K562 (cell line): Measurements from ENCODE around the gene MET. TPM values are rescaled to one million over a fixed set of nuclear protein-coding genes. Genes with fewer than 3 reads are reported as not detected.
A peak's percentile ranks its signal among the peaks of the same experiment; 100 is the strongest.

Experiments
- CBX2 ChIP-seq: fragments of 200-600 bp; sonication (generic); IDR thresholded peaks from one replicate; pipeline ENCODE4 v1.6.1; 2012; ENCODE audit warnings: mild to moderate bottlenecking, low read length, inconsistent platforms; ENCODE audit not compliant: insufficient read depth, poor library complexity, severe bottlenecking
- CEBPB ChIP-seq: fragments of 450-650 bp; IDR thresholded peaks from 2 replicates; pipeline ENCODE4 v1.6.1; 2016; ENCODE audit warnings: missing genetic modification characterization, missing compliant biosample characterization
- CGGBP1 ChIP-seq: fragments of 250-450 bp; sonication (Bioruptor Pico); IDR thresholded peaks from 2 replicates; pipeline ENCODE4 v1.9.0; 2021; ENCODE audit warnings: mild to moderate bottlenecking
- CREB3L1 ChIP-seq: fragments of 450-650 bp; IDR thresholded peaks from 2 replicates; pipeline ENCODE4 v1.6.1; 2014; ENCODE audit warnings: low read depth, mild to moderate bottlenecking, moderate library complexity, borderline replicate concordance
- CREM ChIP-seq: IDR thresholded peaks from 2 replicates; pipeline ENCODE4 v1.6.1; 2014; ENCODE audit warnings: antibody characterized with exemption, low read depth
- E4F1 ChIP-seq: fragments of 250-450 bp; sonication (Bioruptor Pico); IDR thresholded peaks from 2 replicates; pipeline ENCODE4 v1.5.0; 2021; ENCODE audit warnings: mild to moderate bottlenecking, borderline replicate concordance
- JUND ChIP-seq, 2 experiments: IDR thresholded peaks; 2 replicates in 1 of 2; 3 replicates in 1 of 2; pipeline ENCODE4 v1.6.1; 2011; ENCODE audit warnings: borderline replicate concordance in 2 of 2, low read depth in 2 of 2, low read length in 2 of 2, improper control_type of control experiment in 1 of 2, missing biosample characterization in 1 of 2, missing genetic modification characterization in 1 of 2, missing genetic modification reagents in 1 of 2
- LCOR ChIP-seq: sonication (generic); formaldehyde crosslinking; IDR thresholded peaks from 2 replicates; pipeline ENCODE4 v1.8.0; 2022; ENCODE audit warnings: mild to moderate bottlenecking, missing genetic modification reagents
- MAFG ChIP-seq: fragments of 450-650 bp; conservative IDR thresholded peaks from 2 replicates; pipeline ENCODE4 v1.6.1; 2016; ENCODE audit warnings: missing genetic modification characterization, missing compliant biosample characterization
- MYC ChIP-seq, 2 experiments: fragments of 250-450 bp in 1 of 2; sonication (Bioruptor Pico) in 1 of 2; IDR thresholded peaks; 2 replicates each; pipeline versions ENCODE4 v1.5.1 to v1.6.1; 2012 to 2021; ENCODE audit warnings: low read depth in 2 of 2, borderline replicate concordance in 1 of 2, improper control_type of control experiment in 1 of 2, low read length in 1 of 2, mild to moderate bottlenecking in 1 of 2, moderate library complexity in 1 of 2
- NFRKB ChIP-seq: fragments of 450-650 bp; IDR thresholded peaks from 2 replicates; pipeline ENCODE4 v1.6.1; 2016; ENCODE audit warnings: low read depth
- SMARCE1 ChIP-seq: fragments of 450-650 bp; IDR thresholded peaks from 2 replicates; pipeline ENCODE4 v1.7.1; 2016; ENCODE audit warnings: mild to moderate bottlenecking
- ZBTB12 ChIP-seq: fragments of 250-450 bp; sonication (Bioruptor Pico); IDR thresholded peaks from 2 replicates; pipeline ENCODE4 v1.4.0; 2020
- ZNF511 ChIP-seq: sonication (generic); formaldehyde crosslinking; IDR thresholded peaks from 2 replicates; pipeline ENCODE4 v1.8.0; 2022; ENCODE audit warnings: mild to moderate bottlenecking, missing genetic modification reagents
- ZNF655 ChIP-seq: fragments of 250-450 bp; sonication (Bioruptor Pico); IDR thresholded peaks from 2 replicates; pipeline ENCODE4 v1.5.0; 2021
- ZNF79 ChIP-seq: fragments of 250-450 bp; sonication (Bioruptor Pico); IDR thresholded peaks from 2 replicates; pipeline ENCODE4 v1.4.0; 2020; ENCODE audit warnings: low read depth, mild to moderate bottlenecking, moderate library complexity
- polyA plus RNA-seq, 8 experiments: library from polyadenylated mRNA; depleted of rRNA in 4 of 8; stranded (reverse) in 5 of 8; unstranded in 3 of 8; fragments of >200 nt; fragmentation: Nextera tagmentation in 2 of 8; fragmentation: Illumina TruSeq in 1 of 8; extraction: Ambion mirVana in 2 of 8; extraction: Trizol in 1 of 8; gene quantifications; 2 replicates each; pipeline versions ENCODE4 v1.2.1 to v1.2.3, GENCODE V29; 2011 to 2014; ENCODE audit warnings: inconsistent platforms in 1 of 8, missing spikeins in 1 of 8
- total RNA-seq, 7 experiments: library from RNA; depleted of rRNA in 6 of 7; stranded (reverse); fragments of >200 nt in 6 of 7; fragmentation: Illumina TruSeq in 2 of 7; extraction: Trizol in 2 of 7; gene quantifications; 2 replicates each; pipeline versions ENCODE4 v1.2.1 to v1.2.3, GENCODE V29; 2011 to 2021; ENCODE audit warnings: low replicate concordance in 1 of 7

Gene MET
- total and polyA plus RNA-seq, 9 of the 15 experiments (the other 6 are each of a cell fraction or from before 2014, with no cell fraction given): 0.84 to 2.4 (median 1.1) TPM

GRCh38 chr7:116630932-116631671, 40.9 kb upstream of the MET start (continued):
- TF ChIP-seq ZNF79: no peak
- TF ChIP-seq ZNF511 (CRISPR knock-in tag): 0 out of 2 replicates have a peak, but pooled peaks have one; percentile 70
- TF ChIP-seq MYC (IDR thresholded peaks at IDR 0.05; ENCODE audit: low read depth, low read length): peak; percentile 94
- TF ChIP-seq MYC (CRISPR knock-in tag; IDR thresholded peaks at IDR 0.05; ENCODE audit: borderline replicate concordance, low read depth): no peak; the same call in 1 of the 2 replicates
- TF ChIP-seq SMARCE1: no peak
- 0 out of 2 replicates have a peak, but pooled peaks have one; percentile 3 for TF ChIP-seq NFRKB
- peak; percentile 66; the same call in 1 of the 2 replicates for TF ChIP-seq LCOR (CRISPR knock-in tag)
- TF ChIP-seq E4F1 (CRISPR knock-in tag): no peak
- no peak for TF ChIP-seq ZNF655
- TF ChIP-seq CREM: peak; percentile 92
- no peak for TF ChIP-seq CGGBP1 (CRISPR knock-in tag)
- peak; percentile 41; the same call in 1 of the 2 replicates for TF ChIP-seq CREB3L1
- TF ChIP-seq JUND (IDR thresholded peaks at IDR 0.05; ENCODE audit: borderline replicate concordance, low read depth, low read length): peak; percentile 89
- TF ChIP-seq JUND (tag; IDR thresholded peaks at IDR 0.05; ENCODE audit: borderline replicate concordance, low read depth, low read length): peak; percentile 72; the same call in 1 of the 3 replicates
- TF ChIP-seq MAFG (tag): peak; percentile 7; the same call in 1 of the 2 replicates
- TF ChIP-seq CEBPB: peak; percentile 85
- TF ChIP-seq ZBTB12 (CRISPR knock-in tag): peak; percentile 74
- TF ChIP-seq CBX2: no peak
